Measurements from ENCODE around the gene MYLK.

The MYLK gene

DNA sequence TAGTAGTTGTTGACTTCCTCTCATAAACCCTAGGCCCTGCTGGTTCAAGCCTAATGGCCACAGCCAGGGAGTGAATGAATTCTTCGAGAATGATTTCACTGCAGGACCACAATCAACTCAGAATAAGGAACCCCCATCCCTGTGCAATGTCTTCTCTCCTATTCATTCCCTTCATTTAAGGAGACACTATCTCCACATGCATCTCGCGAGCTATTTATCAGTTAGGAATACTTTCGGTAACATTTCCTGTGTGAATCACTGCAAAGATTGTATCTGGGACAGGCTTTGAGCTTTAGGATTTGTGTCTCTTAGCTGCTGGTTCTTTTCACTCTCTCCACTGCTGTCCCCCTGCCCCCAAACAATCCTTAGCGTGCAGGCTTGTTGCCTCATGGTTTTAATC is 94.4 kb downstream of the MYLK start:
- no peak for DNase-seq

DNA sequence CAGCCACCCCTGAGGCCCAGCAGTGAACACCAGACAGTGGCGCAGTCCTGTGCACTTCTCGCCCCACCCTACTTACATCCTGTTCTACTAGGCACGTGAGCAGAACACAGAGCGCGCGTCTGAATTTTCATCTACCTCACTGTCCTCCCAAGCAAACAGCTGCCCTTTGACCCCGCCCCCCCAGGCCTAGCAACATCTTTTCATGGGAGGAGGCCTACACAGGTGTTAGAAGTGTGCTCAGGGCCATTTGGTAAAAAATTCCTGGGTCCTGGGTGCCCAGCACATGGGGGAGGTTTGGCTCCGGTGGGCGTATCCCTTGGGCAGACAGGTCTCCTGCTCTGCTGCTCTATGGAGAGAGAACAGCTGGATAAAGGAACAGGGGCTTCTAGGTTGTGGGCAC is 95.0 kb downstream of the MYLK start:
- DNase-seq, result no peak

DNA sequence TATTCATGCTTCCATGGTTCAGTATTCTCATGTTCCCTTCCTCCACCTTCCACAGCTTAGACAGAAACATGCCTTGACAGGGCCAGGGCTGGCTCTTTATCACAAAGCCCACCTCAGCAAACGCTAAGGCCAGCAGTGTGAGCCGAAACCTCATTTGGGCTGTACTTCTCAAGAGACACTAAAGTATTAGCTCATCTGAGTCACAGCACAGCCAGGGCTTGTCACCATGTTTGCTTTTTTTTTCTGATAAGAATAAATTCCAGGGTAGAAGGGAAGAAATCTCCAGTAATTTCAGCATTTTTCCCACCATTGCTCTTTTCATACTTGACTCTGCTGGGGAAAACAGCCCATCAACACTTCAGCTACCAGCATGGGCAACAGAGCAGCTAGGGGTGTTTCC is 95.4 kb downstream of the MYLK start:
- no peak for DNase-seq

DNA sequence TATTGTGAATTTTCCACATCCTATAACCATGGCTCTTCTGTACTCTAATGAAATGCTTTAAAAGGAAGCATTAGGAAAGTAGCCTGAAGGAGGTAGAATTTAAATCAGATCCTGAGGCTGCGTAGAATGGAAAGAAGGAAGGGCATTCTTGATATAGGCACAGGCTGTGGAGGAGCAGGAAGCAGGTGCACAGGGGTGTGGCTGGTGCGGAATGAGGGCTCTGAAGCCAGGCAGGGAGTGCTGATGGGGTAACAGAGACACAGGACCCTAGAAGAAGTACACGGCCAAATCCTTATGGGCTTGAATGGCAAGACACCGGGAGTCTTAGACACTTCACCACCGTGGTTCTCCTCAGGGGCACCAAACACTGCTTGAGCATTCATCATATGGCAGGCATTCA is 97.0 kb downstream of the MYLK start:
- DNase-seq, result no peak

DNA sequence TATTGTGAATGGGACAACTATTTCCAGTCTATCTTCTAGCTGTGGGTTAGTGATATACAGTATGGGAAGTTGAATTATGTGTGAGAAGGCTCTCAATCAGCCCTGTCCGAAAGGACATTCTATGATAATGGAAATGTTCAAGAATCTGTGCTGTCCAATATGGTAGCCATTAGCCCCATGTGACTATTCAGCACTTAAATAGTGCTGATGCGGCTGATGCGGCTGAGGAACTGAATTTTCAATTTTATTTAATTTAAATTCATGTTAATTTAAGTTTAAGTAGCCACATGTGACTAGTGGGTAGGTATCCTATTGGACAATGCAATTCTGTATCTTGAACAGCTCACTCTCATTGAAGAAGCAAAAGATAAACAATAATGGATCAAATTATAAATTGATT is 98.5 kb downstream of the MYLK start:
- DNase-seq, result no peak

DNA sequence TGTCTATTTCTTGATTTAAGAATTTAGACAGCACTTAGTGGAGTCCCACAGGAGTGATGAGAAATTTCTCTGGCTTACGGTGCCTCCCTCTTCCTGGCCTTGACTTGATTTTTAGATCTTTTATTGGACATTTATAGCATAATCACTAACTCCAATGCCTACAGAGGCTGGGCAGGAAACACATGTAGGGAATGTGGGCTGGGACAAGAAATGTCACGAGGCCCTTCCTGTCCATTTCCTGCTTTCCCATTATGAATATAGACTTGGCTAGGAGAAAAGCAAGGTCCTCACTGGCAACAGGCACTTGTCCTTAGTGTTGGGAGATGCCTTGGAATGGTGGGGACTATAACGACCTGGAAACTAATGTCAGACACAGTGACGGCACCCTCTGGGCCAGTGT is 100.3 kb downstream of the MYLK start:
- no peak for DNase-seq

DNA sequence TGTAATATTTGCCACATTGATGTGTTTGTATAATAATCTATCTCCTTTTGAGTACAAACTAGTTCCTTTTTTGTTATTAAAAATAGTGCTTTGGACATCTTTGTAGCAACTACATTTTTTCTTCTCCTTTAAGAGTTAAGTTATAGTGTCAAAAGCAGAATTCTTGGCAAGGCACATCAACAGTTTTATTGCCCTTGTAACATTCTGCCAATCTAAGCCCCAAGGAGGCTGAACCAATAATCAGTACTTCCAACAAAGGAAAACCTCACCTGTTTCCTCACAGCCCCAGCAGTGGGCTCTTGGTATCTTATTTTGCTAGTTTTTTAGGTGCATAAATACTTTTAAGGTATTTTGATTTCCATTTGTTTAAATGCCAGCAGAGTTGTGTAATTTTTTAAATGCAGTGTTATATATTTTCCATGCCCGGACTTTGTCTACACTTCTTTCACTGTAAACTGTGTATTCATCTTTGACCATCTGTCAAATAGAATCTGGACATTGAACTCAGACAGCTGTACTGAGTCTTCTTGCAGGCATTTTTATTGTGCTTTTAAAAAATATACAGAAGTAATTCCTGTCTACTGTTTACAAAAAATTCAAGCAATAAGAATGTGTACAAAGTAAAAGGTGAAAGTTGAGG is 101.0 kb downstream of the MYLK start:
- DNase-seq, result no peak

DNA sequence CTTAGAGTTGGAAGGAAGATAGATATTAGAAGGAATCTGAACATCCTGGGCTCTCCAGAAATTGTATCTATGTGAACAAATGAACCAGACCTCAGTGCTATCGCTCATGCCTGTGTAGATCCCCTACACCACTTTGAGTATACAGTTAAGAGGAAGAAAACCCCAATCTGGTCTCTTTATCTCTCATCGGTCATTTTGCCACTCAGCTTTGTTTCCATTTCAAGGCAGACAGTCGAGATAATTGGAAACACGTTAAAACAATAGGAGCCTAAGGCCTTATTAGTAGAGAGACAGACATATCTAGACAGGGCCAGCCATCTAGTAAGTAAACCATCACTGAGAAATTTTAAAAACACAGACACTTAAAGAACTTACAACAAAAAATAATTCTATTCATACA is 101.6 kb downstream of the MYLK start:
- DNase-seq, result no peak

DNA sequence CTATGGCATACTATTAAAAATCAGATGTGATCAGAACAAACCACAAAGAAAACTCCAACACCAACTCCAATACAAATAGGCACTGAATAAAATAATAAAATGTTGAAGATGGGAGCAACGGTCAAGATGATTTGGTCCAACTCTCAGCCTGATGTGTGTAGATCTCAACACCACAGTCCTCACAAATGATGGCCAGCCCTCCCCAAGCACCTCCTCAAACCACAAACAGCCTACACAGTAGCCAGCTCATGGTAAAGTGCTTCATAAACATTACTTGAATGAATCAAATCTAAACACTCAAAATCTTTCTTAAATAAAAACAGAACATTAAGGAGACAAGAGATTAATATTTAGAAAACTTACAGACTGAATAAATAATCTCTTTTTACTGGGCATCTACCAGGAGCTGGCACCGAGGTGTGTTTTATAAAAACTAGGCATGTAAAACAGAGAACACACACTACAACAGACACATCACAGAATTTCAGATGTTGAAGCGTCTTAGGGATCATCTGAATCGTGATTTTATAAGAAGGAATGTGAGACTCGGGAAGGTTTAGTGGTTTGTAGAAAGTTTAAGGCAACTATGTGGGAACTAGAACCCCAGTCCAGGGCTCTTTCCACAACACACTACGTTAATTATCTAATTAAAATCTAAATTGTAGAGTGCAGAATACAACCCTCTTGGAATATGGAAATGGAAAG is 102.4 kb downstream of the MYLK start:
- DNase-seq, result no peak

DNA sequence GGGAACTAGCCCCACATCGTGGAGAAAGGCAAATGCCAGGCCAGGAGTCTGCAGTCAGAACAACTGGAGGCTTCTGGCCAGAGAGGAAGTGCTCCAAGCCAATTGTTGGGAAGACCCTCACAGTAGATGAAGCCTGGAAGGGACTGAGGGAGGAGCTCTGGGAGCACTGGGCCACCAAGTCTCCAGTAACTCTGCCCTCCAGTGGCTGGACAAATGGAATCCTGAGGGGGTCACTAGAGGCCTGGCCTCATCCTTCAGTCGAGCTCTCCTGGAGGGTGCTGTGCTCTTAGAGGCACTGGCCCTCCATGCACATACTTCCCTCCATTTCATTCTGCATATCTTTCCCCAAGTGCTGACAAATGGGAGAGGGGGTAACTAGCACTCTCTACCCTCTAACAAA is 103.0 kb downstream of the MYLK start:
- no peak for DNase-seq

DNA sequence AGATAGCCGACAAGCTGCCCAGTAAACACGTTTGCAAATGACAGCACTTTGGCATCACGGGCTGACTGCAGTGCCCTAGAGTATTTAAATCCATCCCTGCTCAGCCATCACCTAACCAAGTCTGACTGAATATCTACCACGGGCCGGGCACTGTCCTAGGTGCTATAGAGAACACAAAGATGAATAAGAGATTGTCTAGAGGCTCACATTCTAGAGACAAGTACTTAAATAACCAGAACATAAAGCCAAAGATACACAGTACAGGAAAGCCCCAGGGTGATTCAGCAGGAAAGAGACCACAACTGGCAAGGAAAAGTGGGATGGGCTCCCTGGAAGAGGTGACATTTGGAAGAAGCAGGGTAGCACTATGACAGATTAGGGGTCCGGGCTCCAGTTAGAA is 103.5 kb downstream of the MYLK start:
- no peak for DNase-seq

DNA sequence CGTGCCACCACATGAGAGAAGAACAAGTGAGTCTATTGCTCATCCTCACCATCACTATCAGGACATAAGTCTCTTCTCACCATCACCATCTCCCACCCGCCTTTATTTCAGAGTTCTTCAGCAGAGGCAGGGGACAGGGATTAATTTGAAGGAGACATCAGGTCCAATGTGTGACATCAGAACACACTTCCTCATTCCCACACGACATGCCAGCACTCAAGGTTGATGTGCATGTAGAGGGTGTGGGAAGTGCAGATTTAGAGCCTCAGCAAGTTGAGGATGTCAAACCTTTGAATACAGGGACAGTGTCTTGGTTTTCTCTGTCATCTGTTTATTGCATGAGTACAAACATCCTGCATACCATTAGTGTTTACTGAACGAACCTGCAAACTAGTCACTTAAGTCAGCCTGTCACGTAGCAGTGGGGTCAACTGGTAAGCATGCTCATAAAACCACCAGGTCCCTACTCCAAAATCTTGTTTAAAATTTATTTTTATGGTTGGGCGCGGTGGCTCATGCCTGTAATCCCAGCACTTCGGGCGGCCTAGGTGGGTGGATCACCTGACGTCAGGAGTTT is 104.4 kb downstream of the MYLK start:
- DNase-seq, result no peak

DNA sequence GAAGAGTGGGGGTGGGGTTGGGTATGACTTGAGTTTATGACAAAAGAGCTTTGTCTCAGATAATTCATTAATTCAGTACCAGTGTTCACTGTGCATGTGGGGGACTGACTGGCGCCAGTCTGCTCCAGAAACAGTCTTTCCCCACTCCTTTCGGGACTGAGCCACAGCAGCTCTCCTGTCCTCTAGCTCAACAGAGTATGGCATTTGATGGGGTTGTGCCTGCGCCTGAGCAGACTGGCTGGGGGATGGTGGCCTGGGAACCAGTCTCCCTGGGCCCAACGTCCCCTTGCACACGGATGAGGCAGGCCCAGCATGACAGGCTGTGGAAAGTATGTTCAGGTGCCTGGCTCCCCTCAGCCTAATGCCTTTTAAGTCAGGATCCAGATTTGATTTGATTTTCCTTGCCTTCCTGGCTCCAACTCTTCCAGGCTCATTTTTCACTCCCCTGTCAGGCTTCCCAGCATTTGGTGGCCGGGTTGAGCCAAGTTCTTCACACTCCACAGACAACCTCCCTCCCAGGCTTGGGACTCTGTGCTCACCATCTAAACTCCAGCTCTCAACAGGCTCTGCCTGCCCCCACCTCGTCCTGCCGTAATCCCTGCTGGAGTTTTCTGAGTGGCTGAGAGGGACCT is 105.0 kb downstream of the MYLK start:
- no peak for DNase-seq

DNA sequence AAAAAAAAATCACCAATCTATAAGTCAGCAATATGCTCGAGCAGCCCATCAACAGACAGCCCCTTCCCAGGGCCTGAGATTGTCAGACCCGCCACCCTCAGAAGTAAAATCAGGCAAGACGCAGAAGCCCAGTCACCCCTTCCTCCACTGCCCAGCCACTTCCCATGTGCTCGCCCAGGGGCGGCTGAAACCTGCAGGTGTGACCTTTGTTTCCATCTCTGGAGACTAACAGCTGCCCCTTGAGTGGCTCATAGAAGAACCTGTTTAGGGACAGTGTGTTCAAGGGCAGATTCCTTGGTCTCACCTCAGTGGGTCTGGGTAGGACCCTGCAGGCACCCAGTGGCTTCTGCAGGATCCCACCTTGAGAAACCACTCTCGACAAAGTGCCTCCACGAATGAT is 105.6 kb downstream of the MYLK start:
- no peak for DNase-seq

DNA sequence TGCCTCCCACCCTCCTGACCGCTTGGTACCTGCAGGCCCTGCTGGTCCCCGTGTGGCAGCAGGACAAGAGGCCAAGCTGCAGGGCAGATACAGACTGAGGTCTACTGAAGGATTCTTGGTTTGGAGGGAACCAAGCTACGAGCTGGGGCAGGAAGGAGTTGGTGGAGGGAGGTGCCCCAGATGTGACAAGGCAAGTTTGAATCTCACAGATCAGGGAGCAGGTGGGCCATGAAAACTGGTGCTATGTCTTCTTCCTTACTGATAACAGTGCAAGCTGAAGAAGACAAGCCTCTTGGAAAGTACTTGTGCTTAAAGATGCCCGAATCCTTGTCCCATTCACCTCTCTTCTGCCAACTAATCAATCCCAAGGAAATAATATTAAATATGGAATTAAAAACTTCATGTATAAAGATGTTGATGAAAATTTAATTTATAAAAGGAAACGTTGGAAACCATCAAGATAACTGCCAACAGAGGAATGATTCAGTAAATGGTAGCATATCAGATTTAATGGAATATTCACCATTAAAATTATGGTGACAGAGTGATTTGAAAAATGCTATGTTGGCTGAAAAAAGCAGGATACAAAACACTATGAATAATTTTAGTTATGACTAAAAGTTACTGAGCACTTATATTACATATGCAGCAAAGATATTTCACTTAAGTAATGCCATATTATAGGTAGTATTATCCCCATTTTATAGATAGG is 107.9 kb downstream of the MYLK start:
- no peak for DNase-seq

DNA sequence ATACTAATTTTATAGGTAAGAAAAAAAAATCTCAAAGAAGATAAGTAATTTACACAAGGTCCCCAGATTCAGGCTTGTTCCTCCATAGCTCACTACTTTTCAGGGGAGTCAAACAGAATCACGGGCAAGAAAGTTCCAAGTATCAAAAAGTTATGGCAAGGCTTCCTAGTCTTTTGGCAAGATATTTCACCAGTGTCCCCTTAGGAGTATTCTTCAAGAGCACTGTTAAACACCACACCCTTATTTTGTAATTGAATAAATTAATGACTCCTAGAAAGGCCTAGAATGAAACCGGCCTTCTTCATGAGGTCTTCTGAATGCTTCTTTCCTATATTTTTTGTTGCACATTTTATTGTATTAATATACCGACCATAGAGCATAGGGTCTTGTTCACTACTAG is 109.7 kb downstream of the MYLK start:
- DNase-seq, result no peak

DNA sequence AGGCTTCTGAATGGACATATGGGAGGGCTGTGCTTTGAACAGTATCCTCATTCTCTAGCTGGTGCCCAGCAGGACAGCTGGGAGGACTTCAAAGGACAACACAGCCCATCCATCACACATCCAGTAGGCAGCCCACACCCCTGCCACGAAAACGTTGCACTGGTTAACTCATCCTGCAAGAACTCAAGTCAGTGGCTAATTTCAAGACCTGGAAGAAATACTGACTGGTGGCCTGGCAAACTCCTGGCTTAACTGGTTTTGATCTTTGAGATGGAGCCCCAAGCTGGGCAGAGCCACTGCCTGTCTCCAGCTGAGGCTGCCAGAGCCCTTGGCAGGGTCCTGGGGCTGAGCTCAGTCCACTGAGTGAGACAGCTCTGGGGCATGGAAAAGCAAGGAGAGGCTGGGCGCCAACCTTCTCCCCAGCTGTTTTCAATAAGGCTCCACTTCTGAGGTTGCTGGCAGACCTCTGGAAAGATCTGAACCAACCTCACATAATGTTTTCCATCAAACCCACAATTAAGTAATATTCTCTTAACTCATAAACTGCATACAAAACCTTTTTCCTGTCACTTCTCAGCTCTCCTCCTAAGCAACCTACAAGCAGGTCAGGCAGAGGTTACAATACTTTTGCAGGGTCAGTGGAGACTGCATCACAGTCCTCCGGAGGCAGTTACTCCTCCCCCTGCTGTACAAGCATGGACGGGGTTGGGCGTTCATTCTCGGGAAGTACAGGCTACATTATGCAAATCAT is 110.3 kb downstream of the MYLK start:
- DNase-seq, result no peak

DNA sequence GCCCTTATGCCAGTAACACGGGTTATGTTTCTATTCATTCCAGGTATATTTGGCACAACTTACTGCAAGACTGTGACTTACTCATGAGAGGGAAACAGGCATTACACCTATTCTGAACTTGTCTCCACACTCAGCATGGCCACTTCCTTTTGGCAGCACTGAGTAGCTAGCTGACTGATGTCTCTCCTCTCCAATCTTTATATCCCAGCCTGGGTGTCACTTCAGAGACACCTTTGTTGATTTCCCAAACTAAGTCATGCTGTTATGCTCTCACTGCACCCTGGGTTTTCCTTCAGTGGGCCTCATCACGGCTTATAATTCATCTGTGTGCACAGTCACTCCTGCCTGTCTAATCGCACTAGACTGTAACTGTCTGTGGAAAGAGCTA is 114.8 kb downstream of the MYLK start:
- DNase-seq, result no peak

DNA sequence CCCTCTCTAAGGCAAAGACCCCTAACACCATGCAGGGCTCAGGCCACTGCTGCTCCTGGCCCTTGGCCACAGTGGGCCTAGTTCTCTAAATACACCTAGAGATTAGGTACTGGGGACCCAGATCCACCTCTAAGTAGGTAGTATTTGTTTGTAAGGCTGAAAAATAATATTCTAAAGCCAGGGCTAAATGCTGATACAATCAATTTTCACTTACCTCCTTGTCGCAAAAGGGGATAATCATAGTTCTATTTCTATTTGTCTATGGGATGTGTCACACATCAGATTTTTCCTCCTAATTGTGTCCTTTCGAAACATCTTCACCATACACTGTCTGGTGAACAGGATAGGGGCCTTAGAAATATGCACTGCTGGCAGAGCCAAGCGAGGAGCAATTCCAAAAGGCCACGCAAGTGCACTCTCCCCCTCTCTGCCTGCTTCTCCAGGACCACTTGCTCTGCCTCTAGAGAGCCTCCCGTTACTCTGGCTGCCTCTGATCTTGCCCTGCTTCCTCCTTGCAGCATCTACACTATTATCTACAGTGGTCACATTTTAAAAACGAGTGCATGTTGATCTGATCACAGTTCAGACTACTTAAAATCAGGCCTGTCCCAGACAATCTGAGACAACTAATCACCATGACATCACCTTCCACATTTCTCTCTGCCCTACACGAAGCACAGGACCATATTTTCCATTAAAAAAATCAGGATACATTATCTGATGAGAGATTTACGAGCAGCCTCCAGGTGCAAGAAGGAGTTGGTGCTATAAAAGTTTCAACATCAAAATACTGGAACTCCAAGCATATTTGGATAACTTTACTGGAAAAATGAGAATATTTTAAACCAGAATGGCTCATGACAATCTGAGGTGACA is 115.4 kb downstream of the MYLK start:
- no peak for DNase-seq

DNA sequence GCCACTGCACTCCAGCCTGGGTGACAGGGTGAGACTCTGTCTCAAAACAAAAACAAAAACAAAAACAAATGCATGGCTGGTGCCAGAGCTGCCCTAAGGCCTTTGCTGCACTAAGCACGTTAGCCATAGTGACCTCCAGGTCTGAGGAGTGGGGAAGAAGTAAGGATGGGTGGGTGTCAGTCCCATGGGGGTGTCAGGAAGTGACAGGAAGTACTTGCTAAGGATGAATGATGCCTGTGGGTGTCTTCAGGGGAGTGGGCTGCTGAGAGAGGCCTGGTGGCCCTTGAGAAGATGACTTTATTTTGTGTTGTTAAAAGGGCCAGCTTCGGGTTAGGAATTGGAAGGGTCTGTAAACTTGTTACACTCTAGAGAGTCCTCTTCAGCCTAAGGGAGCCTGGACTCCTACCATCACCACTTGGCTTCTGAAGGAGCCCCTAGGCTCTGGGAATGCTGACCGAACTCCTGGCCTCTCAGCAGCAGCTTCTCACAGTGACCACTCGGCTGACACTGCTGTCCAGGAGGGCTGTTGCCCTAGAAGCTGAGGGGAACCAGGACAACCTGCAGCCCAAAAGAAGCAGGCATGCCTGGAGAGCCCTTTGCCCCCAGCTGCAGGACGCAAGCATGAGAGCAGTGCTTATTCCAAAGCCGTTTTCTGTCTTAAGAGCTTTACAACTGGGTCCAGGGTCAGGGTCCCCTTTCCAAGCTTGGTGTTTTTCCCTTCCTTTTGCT is 116.4 kb downstream of the MYLK start:
- DNase-seq, result no peak

DNA sequence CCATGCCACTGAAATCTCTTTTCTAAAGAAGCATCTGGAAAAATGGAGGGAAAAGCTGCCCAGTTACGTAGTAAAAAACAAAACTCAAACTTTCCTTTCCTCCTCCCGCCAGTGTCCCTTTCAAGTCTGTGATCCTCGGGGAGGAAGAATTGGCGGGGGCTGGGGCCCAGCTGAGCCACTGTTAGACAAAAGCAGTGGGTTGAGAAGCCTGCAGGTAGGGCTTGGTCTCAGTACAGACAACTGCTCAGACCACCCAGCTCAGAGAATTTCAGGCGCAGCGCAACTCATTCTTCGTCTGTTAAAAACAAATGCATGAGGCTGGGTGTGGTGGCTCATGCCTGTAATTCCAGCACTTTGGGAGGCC is 117.1 kb downstream of the MYLK start:
- no peak for DNase-seq

Data from activated CD4-positive, alpha-beta T cell treated with anti-CD3 and anti-CD28 coated beads, Interleukin-2, Interleukin-6, amounts not matched to agents 100 ng/mL and 50 ng/mL, durations not matched to agents 16 hours and 8 hours (primary cell).